DMS53 treated with DMSO at 0.1 percent for 48 hours (cell line): ENCODE data around the gene PRR20G.

Source experiments
- DNase-seq: peaks from one replicate; lab custom pipeline; 2025; ENCODE audit not compliant: unreplicated experiment; lab: John Stamatoyannopoulos, UW

The PRR20G gene

DNA sequence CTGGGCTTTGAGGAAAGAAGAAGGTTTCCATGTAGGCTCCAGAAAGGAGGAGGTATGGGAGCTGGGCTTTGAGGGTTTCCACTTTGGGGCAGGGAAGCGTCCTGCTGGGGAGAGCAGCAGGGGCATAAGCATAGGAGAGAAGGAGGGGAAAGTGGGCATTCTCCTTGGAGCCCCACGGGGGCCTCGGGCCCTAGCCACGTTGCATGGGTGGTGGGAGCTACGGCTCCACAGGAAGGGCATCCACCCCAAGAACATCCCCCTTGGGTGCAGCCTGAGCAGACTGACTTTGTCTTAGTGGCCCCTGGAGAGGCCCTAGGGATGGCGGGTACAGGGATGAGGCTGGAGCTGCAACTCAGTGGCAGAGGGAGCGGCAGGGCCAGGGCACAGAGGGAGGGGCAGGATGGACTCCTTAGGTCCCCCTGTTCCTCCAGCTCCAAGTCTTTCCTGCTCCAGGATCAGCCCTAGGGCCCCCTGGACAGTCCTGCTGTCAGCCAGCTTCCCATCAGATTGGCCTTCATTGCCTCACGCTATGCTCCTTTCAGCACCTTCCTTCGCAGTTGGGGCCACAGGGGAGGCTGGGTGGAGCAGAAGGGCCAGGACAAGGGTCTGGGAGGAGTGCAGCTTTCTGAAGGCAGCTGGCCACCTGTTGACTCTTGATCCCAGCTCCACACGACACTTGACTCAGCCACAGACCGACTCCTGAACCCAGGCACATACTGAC, 22.9 kb downstream of the PRR20G start:
- DNase-seq, result no peak

DNA sequence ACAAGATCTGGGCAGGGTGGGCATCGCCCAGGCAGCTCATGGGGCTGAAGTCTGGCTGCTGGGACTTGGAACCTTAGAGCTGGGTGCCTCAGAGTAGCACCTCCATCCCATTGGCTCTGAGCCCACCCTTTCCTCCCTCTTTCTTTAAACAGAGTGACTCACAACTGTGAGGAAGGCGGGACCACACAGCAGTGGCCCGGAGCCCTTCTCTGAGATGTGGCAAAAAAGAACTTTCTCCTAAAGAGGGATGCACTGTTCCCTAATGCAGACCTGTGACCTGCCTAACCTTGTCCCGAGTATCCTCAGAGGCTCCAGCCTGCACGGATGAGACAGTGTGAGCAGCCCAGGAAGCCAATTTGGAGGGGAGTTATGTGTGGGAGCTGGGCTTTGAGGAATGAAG, 23.6 kb downstream of the PRR20G start:
- DNase-seq, result no peak

DNA sequence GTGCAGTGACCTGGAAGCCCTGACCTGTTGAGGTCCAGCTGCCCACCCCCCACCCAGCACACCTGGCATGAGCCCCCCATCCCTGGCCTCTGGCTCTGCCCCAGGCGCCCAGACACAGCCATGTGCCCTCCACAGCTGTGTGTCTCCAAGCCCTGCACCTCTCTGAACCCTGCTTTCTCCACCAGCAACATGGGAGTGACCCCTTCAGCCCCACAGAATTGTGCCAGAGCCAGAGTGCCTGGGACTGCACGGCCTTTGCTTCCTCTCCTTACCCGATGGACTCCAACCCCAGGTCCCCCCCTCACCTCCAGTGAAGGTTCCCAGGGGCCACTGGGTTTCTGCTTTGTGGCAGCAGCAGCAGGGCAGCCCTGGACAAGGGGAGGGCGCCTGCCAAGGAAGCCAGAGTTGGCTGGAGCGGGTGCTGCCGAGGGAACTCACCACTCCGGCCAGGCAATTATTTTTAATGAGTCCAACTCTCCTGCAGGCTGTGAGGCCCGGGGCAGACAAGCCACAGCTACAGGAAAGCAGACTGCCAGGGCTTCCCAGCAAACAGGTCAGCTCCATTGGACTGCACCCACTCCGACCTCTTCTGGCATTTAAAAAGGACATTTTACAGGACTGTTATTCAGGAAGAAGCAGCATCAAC, 24.1 kb downstream of the PRR20G start:
- no peak for DNase-seq

DNA sequence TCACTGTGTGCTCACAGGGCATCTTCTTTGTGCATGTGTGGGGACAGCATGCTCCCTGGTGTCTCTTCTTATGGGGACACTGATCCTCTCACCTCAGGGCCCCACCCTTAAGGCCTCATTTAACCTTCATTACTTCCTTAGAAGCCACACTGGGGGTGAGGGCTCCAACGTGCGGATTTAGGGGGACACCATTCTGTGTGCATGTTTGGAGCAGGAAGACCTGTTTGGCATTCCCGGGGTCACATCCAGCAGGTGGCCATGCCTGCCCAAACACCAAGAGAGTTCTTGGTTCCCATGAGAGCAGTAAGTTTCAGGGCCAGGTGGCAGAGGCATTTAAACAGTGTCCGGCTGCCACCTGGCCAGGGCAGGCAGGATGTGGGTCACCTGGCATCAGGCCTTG, 24.8 kb downstream of the PRR20G start:
- no peak for DNase-seq

DNA sequence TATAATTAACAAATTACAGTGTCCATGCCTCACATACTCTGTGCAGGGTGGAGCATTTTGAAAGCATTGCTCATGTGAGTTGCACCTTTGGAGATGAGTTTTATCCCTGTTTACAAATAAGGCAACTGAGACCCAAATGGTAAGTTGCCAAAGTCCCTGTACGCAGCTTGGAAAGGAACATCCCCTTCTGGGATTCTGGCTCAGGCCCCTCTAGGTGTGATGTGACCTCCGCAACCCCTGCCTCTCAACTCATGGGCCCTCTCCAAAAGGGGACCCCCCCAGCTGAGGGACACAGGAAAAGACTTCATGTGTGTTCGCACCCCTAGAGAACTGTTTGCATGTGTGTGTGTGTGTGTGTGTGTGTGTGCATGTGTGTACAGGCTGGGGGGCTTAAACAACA, 25.3 kb downstream of the PRR20G start:
- DNase-seq, result no peak

DNA sequence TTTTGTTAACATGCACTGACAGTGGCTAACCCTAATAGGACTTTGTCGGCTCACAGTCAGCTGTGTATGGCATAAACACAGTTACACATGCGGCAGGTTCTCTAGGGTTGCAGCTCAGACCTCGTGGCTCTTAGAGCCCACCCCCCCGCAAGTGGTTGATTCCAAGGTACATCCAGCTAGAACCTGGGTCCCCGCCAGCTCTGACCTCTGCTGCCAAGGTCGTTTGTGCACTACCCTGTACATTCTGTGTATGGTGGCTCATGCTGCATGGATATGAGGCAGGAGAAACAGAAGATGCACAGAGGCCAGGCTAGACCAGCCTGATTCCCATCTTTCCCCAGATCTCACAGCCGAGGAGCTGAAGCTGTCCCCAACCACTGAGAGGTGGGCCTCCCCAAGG, 25.9 kb downstream of the PRR20G start:
- no peak for DNase-seq

DNA sequence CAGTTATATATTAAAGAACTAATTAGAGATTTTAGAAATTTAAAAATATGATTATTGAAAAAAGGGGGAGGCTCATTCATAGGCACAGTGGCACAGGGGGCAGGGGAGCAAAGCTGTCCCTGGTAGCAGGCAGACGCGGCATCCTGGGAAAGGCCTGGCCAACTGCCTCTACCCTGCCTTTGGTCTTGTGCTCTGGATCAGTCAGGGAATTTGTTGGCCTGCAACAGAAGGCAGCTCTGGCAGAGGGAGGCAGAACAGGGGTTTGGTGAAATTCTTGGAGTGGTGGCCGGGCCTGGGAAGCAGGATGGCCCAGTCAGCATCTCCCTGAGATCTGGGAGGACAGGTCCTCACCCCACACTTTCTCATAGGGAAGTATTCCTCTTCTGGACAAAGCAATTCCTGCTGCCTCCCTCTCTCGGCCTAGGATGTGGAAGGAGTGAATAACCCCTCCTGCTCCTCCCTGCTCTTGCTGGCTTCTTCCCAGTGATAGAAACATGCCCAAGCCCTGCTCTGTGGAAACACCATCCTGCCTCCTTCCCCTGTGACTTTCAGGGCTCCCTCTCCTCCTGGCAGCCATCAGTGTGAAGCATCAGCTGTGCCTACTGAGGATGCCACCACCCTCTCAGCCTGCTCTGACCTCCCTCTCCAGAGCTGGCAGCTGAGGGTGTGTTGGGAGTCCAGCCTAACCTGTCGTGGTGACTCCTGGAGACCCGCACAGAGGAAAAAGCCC, 26.9 kb downstream of the PRR20G start:
- DNase-seq, result no peak

DNA sequence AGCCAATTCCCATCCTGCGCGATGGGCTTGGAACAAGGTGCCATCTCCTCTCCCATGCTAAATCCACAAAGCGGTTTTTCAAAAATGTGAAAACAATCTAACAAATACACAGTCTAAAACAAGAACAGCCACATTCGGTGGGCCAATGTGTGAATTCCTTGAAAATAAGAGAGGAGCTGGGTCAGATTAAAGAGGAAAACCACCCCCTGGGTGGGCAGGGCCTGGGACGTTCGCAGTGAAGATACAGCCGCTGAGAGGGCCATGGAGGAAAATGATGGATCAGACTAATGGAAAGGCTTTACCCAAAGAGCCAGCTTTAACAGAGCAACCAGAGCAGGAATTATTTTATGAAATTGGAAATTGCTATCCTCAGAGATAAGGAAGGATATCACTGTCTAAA, 27.4 kb downstream of the PRR20G start:
- no peak for DNase-seq

DNA sequence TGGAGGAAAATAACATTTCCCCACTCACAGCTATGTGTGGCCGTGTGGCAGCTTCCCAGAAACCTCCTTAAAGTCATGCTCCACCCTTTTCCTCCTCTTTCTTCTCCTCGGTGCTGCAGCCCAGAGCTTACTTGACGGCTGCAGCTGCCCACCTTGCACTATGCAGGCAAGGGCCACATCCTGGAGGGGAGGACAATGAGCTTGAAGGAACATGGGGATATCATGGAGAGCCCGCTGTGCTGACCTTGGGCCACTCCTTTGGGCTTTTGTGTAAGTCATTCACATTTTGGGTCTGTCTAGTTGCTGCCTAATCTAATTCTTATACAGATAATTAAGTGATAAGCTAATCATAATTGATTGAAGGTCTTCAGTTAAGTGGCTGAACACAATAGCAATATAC, 28.0 kb downstream of the PRR20G start:
- DNase-seq, result no peak

DNA sequence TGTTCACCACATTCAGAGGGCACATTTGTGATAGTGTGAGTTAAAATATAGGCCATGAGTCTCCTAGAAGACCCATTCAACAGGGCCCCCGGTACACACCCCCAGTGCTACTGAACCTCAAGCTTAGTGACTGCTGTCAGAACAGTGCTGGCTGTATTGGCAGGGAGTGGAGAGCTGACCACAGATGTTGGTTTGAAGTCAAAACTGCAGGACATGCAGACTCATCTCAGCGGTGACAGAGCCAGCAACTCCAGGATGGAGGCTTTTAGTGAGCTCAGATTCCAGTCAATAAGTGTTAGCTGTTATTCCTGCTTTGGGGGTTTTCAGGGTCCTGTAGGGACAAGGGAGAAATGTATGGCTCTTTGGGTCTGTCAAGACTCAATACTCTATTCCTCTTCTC, 29.1 kb downstream of the PRR20G start:
- no peak for DNase-seq

DNA sequence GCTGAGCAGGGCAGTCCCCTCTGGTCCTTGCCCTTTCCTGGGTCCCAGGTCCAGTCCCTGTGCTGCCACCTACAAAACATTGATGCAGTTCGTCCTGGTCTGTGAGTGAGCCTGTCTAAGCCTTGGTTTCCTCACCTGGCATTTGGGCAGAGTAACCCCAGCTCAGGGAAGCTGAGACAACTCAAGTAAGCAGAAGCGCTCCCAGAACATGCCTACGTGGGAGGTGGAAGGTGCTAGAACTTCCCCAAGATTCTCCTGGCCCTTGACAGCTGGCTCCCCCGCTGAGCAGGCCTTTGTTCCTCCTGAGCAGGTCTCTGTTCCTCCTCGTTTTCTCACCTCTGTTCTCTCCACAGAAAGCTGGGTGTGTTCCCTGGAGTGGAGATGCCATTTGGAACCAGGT, 30.5 kb downstream of the PRR20G start:
- DNase-seq, result no peak

DNA sequence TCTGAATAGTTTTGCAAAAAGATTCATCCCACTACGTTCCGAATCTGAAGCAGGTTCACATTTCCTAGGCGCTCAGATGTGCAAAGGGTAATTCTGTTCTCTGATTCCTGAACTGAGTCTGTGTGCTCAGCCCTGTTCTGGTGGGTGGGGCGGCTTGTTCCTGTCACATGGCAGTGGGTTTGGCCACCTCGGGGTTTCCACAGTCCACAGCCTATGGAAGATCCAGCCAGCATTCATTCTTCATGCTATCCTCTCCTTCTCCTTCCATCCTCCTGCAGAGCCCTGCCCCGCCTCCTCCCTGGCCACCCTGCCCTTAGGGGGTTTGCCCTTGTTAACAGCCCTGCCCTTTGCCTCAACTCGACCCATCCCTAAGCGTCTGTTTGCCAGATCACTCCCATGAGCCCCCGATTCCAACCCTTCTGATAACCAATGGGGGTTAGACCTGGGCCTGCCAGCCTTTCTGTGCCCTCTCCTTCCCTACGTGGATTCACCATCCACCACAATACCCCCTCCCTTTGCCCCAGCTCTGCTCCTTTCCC, 31.0 kb downstream of the PRR20G start:
- DNase-seq, result no peak

DNA sequence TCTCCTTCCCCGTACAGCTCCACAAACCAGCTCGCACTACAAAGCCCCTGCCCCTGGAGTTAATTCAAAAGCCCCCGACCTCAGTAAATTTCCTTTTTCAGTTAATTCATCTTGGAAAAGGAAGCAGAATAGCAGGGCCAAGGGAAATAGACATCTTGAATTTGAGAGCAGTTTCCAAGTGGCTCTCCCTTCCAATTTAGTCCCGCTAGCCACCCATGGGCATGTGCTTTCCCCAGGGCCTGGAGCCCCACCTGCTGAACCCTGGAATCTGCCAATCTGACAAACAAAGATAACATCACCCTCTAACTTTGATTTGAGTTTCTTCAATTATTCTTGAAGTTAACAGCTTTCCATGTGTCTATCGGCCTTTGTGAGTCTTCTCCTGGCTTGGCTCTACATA, 31.7 kb downstream of the PRR20G start:
- DNase-seq, result no peak

DNA sequence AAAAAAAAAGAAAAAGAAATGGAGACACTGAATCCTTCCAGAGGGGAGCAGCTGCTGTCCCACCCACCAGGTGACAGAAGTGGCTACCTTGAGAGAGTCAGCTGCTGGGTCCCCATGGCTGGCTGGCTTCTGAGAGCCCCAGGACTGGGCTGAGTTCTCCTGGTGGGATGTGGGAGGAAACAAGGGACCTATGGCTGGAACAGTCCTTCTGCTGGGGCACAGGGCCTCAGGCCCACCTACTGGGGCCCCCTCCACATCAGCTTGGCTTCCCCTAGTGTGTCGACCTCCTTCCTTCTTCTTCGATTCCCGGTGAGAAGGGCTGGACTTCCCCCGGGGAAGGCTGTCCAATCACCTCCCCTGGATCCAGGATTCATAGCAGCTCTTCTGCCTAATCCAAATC, 32.3 kb downstream of the PRR20G start:
- no peak for DNase-seq

DNA sequence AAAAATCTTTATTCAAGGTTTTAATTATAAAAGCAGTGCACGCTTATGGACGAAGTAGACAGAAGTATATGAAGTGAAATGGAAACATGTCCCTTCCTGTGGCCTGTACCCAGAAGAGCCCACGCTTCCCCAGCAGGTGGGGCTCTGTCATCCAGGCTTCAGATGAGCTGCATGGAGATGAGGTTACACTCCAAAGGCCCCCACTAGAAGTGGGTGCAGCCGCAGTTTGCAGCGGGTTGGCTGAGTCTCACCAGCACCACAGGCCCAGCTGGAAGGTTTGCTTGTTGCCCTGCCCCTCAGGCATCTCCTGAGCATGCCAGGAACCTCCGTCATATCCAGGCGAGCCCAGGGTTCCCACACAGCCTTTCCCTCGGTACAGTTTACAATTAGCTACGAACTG, 33.1 kb downstream of the PRR20G start:
- peak; percentile 5 for DNase-seq

DNA sequence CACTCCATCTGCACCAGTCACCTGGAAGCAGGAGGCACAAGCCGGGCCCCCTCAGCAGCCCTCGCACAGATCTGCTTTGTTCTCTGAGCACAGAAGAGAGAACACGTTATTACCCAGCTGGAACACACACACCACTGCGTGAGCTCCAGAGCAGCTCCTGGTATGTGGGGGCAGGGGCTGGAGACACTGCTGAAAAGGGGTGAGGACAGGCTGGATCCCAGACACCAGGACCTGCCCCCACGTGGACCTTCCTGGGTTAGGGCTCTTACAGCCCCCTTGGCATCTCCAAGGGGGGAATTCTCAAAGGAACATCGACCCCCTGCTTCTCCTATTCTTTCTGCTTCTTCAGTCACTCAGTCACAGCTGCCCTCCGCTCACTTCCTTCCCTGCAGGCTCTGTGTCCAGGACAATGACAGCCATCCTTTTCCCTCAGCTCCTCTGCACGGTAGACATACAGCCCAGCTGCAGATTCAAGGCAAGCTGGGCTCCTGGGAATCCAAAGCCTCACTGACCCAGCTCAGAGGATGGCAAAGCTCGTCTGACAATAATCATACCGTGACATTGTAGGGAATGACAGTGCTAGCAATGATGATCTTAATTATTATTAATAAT, 33.7 kb downstream of the PRR20G start:
- no peak for DNase-seq

DNA sequence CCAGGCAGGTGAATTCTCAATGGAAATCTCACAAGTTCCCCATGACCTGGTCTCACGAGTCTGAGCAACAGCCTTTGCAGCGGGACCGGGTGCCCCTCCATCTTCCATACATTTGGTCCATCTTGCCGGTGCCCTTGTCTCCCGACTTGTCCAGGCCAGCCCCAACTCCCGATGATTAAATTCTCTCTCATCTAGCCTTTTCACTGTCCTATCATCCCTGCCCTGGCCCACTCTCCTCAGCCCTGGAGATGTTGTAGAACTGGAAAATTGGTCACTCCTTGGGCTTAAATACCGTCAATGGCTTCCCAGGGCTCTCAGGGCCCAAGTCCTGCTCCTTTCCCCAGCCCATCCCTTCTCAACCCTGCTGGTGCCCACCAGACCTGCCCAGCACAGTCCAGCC, 34.4 kb downstream of the PRR20G start:
- no peak for DNase-seq

DNA sequence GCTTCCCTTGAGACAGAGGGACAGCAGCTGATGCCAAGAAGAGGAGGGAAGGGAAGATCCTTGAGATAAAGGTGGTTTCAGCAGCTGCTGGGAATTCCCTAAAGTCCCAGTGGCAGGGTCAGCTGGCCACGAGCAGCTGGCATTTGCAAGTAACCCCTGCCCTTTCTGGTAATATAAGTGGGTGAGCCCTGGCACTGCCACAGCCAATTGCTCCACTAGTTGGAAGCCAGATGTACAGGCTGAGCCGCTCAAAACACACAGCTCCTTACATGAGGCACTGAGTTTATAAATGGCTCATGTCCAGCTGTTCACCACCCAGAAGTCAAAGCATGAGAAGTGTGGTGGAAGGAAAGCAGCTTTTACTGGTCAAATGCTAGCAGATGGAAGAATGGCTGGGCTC, 35.4 kb downstream of the PRR20G start:
- no peak for DNase-seq

DNA sequence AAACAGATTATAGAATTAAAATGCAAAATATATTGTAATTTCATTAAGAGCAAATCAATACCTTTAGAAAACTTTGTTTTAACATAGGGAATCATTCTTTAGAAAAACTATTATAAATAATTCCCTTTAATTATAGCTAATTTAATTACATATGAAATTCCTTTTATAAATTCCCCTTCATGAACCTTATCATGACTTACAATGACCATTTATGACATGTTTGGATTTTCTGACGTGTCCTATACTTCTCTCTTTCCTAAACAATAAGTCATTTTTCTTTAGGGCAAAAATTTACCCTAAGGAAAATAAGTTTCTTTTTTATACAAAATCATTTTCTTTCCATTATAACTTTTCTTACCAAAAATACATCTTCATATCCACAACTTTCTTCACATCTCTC, 37.8 kb downstream of the PRR20G start:
- DNase-seq, result no peak

DNA sequence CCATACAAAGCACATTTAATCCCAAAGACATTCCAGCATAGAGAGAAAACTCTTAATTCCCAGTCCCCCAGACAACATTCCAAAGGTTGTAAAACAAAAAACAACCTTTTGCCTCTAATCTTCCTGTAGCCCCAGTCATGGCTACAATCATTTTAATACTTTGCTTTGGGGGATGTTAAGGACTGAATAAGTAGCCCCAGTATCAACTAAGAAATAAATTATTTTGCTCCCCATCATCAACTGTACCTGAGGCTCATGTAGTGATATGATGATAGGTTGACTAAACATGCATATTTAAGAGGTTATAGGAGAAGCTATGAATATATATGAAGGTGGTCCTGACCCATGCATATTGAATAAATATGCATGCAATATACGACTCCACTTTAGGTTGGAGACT, 40.6 kb downstream of the PRR20G start:
- DNase-seq, result no peak

DNA sequence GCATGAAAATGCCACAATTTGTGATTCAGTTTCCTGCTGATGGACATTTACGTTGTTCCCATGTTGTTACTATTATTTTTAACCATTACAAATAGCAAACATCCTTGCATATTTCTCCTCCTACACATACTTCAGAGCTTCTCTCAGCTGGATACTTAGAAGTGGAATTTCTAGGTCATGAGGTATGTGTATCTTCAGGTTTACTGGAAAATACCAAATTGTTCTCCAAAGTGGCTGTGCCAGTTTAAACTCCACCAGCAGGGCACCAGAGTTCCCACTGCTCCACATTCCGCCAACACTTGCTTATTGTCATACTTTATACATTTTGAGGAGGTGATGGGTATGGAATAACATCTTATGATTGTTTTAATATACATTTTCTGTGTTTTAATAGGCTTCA, 49.2 kb downstream of the PRR20G start:
- no peak for DNase-seq

DNA sequence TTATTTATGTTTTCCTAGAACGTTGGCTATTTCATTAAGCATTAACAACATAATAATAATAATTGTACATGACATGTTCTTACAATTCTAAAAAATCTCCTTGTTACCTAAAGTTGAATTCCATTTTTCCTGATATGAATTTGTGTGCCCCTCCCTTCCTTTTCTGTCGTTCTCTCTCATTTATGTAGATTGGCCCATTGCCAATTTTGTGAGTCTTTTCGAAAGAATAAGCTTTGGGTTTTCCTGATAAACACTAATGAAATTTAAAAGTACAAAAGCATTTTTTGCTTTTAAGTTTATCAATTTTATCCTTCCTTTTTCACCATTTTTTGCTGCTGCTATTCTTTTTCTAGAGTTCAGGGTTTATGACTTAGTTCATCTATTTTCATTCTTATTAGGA, 50.0 kb downstream of the PRR20G start:
- no peak for DNase-seq
